ENCODE results near the gene CTNNA3.

CTNNA3 gene

GRCh38 chr10:66717231-66717981 lies 978.6 kb downstream of the CTNNA3 start:
- no peak for DNase-seq

GRCh38 chr10:66714741-66715140 lies 981.3 kb downstream of the CTNNA3 start:
- DNase-seq: no peak

GRCh38 chr10:66713387-66713786 lies 982.6 kb downstream of the CTNNA3 start:
- DNase-seq: no peak

DNA sequence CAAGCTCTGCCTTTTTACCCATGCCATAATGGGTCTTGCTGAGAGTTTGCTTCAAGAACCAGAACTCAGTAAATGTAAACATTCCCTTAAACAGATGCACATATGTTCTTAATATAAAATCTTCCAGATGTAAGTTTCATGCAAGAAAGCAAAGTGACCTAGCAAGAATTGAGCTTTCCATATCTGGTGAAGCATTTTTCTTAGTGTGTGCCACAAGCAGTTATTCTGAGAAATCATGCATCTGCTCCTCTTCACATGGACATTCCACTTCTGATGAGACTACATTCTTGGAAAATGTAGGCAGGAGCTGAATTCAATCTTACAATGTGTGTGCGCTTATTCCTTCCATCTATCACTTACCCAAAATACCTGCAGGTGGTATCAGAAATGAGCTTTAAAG lies 997.9 kb downstream of the CTNNA3 start:
- DNase-seq: no peak

- no peak for DNase-seq
Observed at GRCh38 chr10:66695046-66695445, 1000.9 kb downstream of the CTNNA3 start.

- no peak for DNase-seq
Observed at GRCh38 chr10:66684581-66684980, 1011.4 kb downstream of the CTNNA3 start.

GRCh38 chr10:66680886-66681285 lies 1015.1 kb downstream of the CTNNA3 start:
- no peak for DNase-seq

DNA sequence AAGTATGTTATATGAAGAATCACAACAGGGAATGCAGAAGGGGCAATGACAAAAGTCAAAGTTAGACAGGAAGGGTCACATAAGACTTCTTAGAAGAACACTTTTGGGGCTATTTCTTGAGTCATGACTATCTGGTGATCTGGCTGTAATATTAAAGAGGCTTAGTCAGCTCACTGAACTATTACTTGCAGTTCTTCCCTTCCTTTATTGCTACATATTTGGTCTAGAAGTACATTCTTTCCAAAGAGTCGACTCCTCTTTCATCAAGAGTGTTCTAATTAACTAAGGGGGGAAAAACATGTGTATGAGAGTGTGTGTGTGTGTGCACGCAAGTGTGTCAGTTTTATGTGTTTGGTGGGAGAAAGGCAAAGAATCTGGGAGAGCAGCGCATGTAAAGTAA lies 1017.5 kb downstream of the CTNNA3 start:
- no peak for DNase-seq

GRCh38 chr10:66673071-66673470 lies 1022.9 kb downstream of the CTNNA3 start:
- DNase-seq: no peak

DNA sequence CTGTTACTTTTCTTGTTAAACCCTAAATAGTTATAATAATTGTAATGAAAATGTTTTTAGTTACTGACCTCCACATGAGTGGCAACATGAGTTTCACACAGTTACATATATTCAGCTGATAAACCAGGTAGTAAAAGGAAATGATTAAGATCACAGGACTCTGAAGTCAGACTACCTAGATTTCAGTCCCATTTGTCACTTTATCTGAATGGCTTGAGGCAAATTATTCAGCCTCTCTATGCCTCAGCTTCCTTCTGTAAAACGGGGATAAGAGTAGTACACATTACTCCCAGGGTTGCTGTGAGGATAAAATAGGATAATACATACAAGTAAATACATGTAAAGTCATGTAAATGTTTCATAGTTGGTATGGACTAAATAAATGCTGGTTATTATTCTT lies 1024.4 kb downstream of the CTNNA3 start:
- no peak for DNase-seq

DNA sequence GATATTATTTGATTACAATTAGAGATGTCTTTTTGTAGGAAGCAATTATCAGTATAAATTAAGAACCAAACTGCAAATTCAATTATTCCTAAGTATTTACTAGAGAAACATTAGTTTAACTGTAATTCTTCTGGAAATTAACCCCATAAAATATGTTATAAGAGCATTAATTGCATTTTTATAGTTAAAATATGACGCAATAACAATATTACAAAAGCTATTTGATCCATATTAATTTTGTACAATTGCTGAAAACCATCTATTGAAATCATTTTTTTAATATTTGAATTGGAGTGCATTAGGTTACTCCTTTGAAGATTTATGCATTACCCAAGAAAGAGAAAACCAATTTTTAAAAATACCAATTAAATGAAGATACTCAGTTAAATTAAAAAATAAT lies 1024.9 kb downstream of the CTNNA3 start:
- no peak for DNase-seq

GRCh38 chr10:66656499-66656898 lies 1039.5 kb downstream of the CTNNA3 start:
- no peak for DNase-seq

GRCh38 chr10:66654861-66655260 lies 1041.1 kb downstream of the CTNNA3 start:
- no peak for DNase-seq

GRCh38 chr10:66651308-66652082 lies 1044.5 kb downstream of the CTNNA3 start:
- DNase-seq: no peak

GRCh38 chr10:66649626-66650025 lies 1046.4 kb downstream of the CTNNA3 start:
- DNase-seq: no peak

DNA sequence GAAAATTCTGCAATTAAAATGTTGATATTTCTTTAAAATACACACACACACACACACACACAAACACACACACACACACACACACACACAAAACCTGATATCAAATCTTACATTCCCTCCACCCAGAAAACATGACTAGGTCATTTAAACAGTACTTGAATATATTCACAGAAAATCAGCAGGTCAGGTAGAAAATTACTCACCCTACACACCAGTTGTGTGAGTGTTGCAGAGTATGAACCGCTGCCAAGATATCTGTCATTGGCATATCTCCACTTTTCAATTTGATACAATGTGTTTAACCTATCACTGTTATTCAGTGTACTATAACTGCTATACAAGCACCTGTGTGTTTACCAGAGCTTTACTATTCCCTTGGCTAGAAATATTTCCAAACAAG lies 1053.8 kb downstream of the CTNNA3 start:
- no peak for DNase-seq

DNA sequence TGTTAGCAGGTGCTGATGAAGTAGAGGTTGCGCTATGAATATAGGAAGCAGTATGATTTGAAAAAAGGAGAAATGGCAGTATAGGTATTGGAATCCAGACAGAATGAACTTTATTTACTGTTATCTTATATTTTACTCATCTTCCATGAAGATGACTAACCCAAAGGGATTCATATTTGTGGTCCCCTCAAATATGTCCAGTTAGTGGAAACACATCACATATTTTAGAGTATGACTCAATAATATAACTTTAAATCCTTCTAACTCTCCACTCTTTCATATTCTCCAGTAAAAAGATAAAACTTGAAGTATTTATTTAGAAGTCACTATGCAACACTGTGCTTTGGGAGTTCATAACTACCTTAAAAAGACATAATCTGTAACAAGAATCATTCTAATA lies 1056.6 kb downstream of the CTNNA3 start:
- no peak for DNase-seq

DNA sequence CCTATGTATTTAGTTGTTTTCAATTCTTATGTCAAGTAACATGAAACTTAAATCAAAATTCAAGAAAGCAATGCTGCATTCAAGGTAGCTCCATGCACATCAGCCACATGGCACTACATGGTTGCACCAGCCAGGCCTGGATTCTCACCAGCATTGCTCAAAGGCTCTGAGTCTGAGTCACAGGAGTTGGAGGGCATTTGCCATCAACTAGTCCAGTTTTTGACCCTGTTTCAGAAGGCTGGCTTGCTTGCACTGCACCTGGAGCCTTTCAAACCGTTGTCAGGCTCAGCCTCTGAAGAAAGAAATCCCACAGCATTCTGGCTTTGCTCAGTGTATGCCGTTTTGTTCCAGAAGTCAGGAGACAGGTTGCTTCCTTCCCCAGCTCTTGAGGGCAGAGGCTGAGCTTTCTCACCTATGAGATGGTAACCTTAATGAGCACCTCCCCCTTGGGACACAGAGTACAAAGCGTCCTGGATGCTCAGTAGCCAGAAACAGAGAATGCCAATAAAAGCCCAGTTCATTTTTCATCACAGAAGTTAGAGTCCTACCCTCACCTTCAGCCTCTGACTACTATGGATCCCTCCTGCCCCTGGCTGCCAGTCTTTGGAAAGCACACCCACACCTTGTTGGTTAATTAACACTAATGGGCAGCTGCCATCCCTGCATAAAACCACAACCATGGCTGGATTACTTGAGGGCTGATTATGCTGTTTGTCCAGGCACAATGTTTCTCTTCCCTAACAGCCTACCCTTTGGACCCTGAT lies 1058.5 kb downstream of the CTNNA3 start:
- DNase-seq: no peak

- DNase-seq: no peak
Observed at GRCh38 chr10:66629996-66630395, 1066.0 kb downstream of the CTNNA3 start.

DNA sequence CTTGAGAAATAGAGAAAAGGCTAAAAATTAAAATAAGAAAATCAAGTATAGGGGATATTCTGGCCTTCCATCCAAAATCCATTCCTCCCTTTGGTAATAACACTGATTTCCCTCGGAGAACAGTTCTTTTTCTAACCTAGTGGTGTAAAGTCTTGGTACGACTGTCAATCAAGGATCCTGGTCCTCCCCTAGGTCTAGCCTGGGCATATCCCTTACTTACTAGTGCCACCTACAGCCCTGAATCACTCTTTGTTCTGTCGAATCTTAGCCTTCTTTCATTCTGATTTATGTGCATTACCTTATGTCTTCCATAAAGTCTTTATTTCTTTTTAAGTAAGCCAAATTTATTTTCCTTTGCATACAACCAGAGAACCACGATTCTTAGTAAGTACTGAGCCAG lies 1068.8 kb downstream of the CTNNA3 start:
- no peak for DNase-seq

- no peak for DNase-seq
Observed at GRCh38 chr10:66625709-66626590, 1070.0 kb downstream of the CTNNA3 start.

GRCh38 chr10:66622050-66622449 lies 1073.9 kb downstream of the CTNNA3 start:
- no peak for DNase-seq

DNA sequence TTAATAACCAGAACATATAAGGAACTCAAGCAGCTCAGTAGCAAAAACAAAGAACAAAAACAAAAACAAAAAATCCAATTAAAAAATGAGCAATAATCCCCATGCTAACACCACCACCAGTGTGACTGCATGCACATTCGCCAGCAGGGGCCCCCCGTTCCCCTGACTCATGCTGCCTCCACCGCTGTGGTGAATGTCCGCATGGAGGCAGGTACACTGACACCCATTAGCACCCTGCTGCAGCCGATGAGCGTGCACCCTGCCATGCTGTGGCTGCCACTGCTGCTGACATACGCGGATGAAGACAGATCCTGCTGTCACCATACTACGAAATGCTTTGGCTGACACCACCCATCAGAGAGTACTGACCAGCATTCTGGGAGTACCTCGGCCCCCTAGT lies 1091.8 kb downstream of the CTNNA3 start:
- DNase-seq: no peak
